ENCODE results near the gene SOBP.

- TF ChIP-seq CTCF (IDR thresholded peaks at IDR 0.05; ENCODE audit: low read depth, low read length) (no peak), EZH2phosphoT487 (IDR thresholded peaks at IDR 0.05; ENCODE audit: low read depth) (no peak)
Measured at GRCh38 chr6:107443608-107444267, 46.2 kb upstream of the SOBP start.
